ENCODE data around the gene SH2D3A.

SH2D3A gene

DNA sequence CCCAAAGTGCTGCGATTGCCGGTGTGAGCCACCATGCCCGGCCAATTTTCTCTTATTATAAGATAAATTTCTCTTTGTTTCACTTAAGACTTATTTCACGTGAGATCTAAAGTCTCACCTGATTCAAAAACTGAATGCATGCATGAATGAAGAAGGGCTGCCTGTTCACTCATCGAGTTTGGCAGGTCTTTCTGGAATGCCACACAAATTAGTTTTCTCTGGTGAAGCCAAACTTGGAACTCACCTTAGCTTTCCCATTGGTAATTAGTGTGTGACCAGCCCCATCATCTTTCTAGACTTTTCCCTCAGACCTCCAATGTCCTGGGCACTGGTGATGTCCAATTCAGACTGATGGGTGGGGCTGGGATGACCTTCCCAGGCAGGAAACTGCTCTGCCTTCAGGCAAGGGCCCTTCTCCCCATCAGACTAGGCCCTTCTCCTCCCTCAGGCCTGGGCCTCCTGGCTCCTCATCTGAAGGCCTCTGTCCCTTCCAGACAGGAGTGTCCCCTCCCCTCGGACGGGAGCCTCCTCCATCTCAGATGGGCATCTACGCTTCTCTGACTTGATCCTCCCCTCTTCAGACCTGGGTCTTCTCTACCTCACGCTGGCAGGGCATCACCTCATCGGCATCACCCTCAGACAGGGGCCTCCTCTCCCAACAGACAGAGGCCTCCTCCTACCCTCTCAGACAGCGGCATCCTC is 61.2 kb downstream of the SH2D3A start:
- no peak for DNase-seq (ENCODE audit: low read depth)
